PC-3 (cell line): ENCODE measurements around the gene KBTBD4. TPM values are rescaled to one million over a fixed set of nuclear protein-coding genes. Genes with fewer than 3 reads are reported as not detected.

Experiments used
- ATAC-seq: fragments of 200-7000 bp; cut with Tn5 transposase; 2 replicates; pipeline ENCODE4 v1.9.1; 2020; ENCODE audit warnings: mild to moderate bottlenecking, moderate library complexity
- BruUV-seq: library from RNA; stranded (reverse); fragments of 400-500 nt; replicated peaks from 2 replicates; lab custom pipeline; 2021; lab: Mats Ljungman, UMichigan
- CTCF ChIA-PET: fragments of 300-600 bp; sonication (Branson Sonifier 250); formaldehyde crosslinking; loops from one replicate; lab custom pipeline; 2022; ENCODE audit warnings: antibody characterized with exemption; lab: Charles Lee
- POLR2A ChIA-PET: fragments of 300-600 bp; sonication (Branson Sonifier 250); formaldehyde crosslinking; loops from one replicate; lab custom pipeline; 2022; ENCODE audit warnings: antibody characterized with exemption; ENCODE audit not compliant: unreplicated experiment; lab: Charles Lee
- DNase-seq: peaks from one replicate; pipeline ENCODE4 v3.0.0-alpha.2; 2015
- H2AFZ ChIP-seq: fragments of 300-600 bp; sonication (generic); 2 replicates; pipeline ENCODE4 v1.6.0; 2016; ENCODE audit warnings: antibody characterized with exemption, low read length
- H3F3A ChIP-seq: fragments of 300-600 bp; sonication (generic); one replicate; pipeline ENCODE4 v1.6.0; 2017; ENCODE audit warnings: antibody characterized with exemption, low read length, control low read depth, mild to moderate bottlenecking; ENCODE audit not compliant: unreplicated experiment
- H3K27ac ChIP-seq: fragments of 300-600 bp; sonication (generic); 2 replicates; pipeline ENCODE4 v1.5.1; 2016; ENCODE audit warnings: mild to moderate bottlenecking, low read length
- H3K27me3 ChIP-seq: fragments of 300-600 bp; sonication (generic); 2 replicates; pipeline ENCODE4 v1.6.1; 2016; ENCODE audit warnings: low read length, mixed read lengths
- H3K36me3 ChIP-seq: fragments of 300-600 bp; sonication (generic); 2 replicates; pipeline ENCODE4 v1.6.1; 2016; ENCODE audit warnings: low read depth, mixed run types, low read length, mixed read lengths
- H3K4me1 ChIP-seq: fragments of 300-600 bp; sonication (generic); 2 replicates; pipeline ENCODE4 v1.5.1; 2016; ENCODE audit warnings: low read length; ENCODE audit not compliant: insufficient read depth
- H3K4me2 ChIP-seq: fragments of 300-600 bp; sonication (generic); 2 replicates; pipeline ENCODE4 v1.6.0; 2016; ENCODE audit warnings: low read length
- H3K4me3 ChIP-seq: fragments of 300-600 bp; sonication (generic); 2 replicates; pipeline ENCODE4 v1.5.1; 2016; ENCODE audit warnings: mild to moderate bottlenecking, low read length, mixed read lengths
- H3K79me2 ChIP-seq: fragments of 300-600 bp; sonication (generic); 2 replicates; pipeline ENCODE4 v1.6.1; 2017; ENCODE audit warnings: low read length, mixed read lengths
- H3K9ac ChIP-seq: fragments of 300-600 bp; sonication (generic); 2 replicates; pipeline ENCODE4 v1.6.0; 2016; ENCODE audit warnings: mild to moderate bottlenecking, low read length
- H3K9me2 ChIP-seq: fragments of 300-600 bp; sonication (generic); replicated peaks from 2 replicates; pipeline ENCODE4 v1.6.1; 2016; ENCODE audit warnings: mixed run types, low read length, mixed read lengths
- H3K9me3 ChIP-seq: fragments of 300-600 bp; sonication (generic); 2 replicates; pipeline ENCODE4 v1.6.1; 2016; ENCODE audit warnings: low read length, mixed read lengths
- H4K20me1 ChIP-seq: fragments of 300-600 bp; sonication (generic); 2 replicates; pipeline ENCODE4 v1.6.1; 2016; ENCODE audit warnings: low read length, mixed read lengths
- EZH2 ChIP-seq: fragments of 300-600 bp; sonication (generic); IDR thresholded peaks from one replicate; pipeline ENCODE4 v1.6.1; 2017; ENCODE audit warnings: antibody characterized with exemption, mild to moderate bottlenecking, low read length; ENCODE audit not compliant: unreplicated experiment
- EZH2phosphoT487 ChIP-seq: fragments of 300-600 bp; sonication (generic); IDR thresholded peaks from 2 replicates; pipeline ENCODE4 v1.6.1; 2018; ENCODE audit warnings: mild to moderate bottlenecking, antibody characterized with exemption, low read length, borderline replicate concordance
- intact Hi-C: fragments of 100-400 bp; cut with micrococcal nuclease; formaldehyde crosslinking; loops from 2 replicates; pipeline ENCODE4 v1.9.0; 2023
- total RNA-seq: library from RNA; depleted of rRNA; stranded (reverse); fragments of >200 nt; gene quantifications from 2 replicates; pipeline ENCODE4 v1.2.3, GENCODE V29; 2014
- TF ChIP-seq, protein P1 (sequence below): fragments of 300-600 bp; sonication (generic); conservative IDR thresholded peaks from 2 replicates; pipeline ENCODE4 v1.5.1; 2017; ENCODE audit warnings: antibody characterized with exemption, low read depth, mild to moderate bottlenecking, low read length

Gene KBTBD4
- total RNA-seq, 1 experiment from 2014 or later = 9.8 TPM

DNA sequence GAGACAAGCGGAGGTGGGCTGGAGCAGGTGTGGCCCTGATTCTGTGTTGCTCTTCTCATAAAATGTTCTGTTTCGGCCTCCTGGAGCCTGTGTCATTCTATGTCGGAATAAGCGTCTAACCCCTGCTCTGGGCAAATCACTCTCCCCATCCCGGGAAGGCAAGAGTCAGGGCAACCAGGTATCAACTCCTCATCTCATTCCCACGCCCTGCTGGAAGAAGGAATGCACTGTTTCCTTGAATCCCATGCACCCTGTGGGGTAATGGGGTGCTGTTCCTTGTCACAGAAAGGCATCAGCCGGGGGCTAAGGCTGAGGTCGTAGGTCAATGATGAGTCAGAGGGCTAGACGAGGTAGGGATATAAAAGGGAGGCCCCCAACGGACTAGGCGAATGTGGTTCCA lies 10.3 kb upstream of the KBTBD4 start:
- Histone ChIP-seq H2AFZ (no peak overlapping the region), H3K4me1 (no peaks in the 10 kb centered on the region)
- no TSS peak for BruUV-seq

DNA sequence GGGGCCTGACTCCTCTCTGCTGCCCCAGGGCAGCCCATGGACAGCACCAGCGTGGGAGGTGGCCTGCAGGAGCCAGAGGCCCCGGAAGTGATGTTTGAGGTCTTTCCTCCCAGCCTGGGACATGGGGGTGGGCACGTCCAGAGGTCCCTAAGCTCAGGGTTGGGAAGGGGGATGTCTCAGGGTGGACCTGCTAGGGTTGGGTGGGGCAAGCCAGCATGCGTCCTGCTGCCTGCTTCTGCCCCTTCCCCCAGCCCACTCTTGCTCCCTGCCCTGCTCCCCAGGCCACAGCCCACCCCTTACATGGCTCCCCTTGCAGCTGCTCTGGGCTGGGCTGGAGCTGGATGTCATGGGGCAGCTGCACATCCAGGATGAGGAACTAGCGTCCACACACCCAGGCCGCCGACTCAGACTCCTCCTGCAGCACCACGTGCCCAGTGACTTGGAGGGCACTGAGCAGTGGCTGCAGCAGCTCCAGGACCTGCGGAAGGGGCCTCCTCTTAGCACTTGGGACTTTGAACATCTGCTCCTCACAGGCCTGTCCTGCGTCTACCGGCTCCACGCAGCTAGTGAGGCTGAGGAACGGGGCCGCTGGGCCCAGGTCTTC lies 9.1 kb upstream of the KBTBD4 start:
- Histone ChIP-seq H4K20me1 (no peaks in the 10 kb centered on the region), H3K79me2 (no peaks in the 10 kb centered on the region), H3K4me1 (no peaks in the 10 kb centered on the region), H3K4me2 (no peak overlapping the region), H3K27me3 (no peaks in the 10 kb centered on the region), H3K36me3 (peaks cover 8% of the 10 kb centered on the region; the same call in 1 of the 2 replicates), H3K27ac (no peak overlapping the region), H3F3A (no peaks in the 10 kb centered on the region), H3K4me3 (no peak overlapping the region), H3K9me2 (no peaks in the 10 kb centered on the region), H3K9me3 (no peaks in the 10 kb centered on the region), H3K9ac (no peak overlapping the region), H2AFZ (no peak overlapping the region)
- BruUV-seq = no TSS peak
- ChIA-PET CTCF (interaction anchor here (0.6 kb wide), 1 partner anchor 35 kb away, joined by 3 read pairs; the partner anchor contains the start of gene CELF1), POLR2A (no interaction called here)
- ATAC-seq = no peak
- intact Hi-C loops = no loop called here
- TF ChIP-seq EZH2phosphoT487 (no peak), EZH2 (no peak)
- TF ChIP-seq, protein P1, sequence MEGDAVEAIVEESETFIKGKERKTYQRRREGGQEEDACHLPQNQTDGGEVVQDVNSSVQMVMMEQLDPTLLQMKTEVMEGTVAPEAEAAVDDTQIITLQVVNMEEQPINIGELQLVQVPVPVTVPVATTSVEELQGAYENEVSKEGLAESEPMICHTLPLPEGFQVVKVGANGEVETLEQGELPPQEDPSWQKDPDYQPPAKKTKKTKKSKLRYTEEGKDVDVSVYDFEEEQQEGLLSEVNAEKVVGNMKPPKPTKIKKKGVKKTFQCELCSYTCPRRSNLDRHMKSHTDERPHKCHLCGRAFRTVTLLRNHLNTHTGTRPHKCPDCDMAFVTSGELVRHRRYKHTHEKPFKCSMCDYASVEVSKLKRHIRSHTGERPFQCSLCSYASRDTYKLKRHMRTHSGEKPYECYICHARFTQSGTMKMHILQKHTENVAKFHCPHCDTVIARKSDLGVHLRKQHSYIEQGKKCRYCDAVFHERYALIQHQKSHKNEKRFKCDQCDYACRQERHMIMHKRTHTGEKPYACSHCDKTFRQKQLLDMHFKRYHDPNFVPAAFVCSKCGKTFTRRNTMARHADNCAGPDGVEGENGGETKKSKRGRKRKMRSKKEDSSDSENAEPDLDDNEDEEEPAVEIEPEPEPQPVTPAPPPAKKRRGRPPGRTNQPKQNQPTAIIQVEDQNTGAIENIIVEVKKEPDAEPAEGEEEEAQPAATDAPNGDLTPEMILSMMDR = no peak
- DNase-seq = no peak

More for the DNA sequence above, 10.3 kb upstream of the KBTBD4 start:
- TF ChIP-seq EZH2 (no peak), EZH2phosphoT487 (no peak)
- TF ChIP-seq, protein P1 = no peak
- Histone ChIP-seq H3F3A (no peaks in the 10 kb centered on the region), H4K20me1 (no peaks in the 10 kb centered on the region), H3K9me2 (no peaks in the 10 kb centered on the region), H3K9ac (no peak overlapping the region), H3K4me3 (no peak overlapping the region), H3K9me3 (no peaks in the 10 kb centered on the region), H3K36me3 (0 out of 2 replicates have a peak, but pooled peaks cover 3% of the 10 kb centered on the region), H3K79me2 (no peaks in the 10 kb centered on the region), H3K4me2 (no peak overlapping the region), H3K27me3 (peaks cover 11% of the 10 kb centered on the region), H3K27ac (no peak overlapping the region)
- intact Hi-C loops = no loop called here
- DNase-seq (no peak), ATAC-seq (no peak)
- POLR2A ChIA-PET = no interaction called here
- CTCF ChIA-PET = no interaction called here
